Lung (tissue), 12 donors: ENCODE results near the gene TCF15. TPM values are rescaled to one million over a fixed set of nuclear protein-coding genes. Genes with fewer than 3 reads are reported as not detected.

Source experiments
- ATAC-seq: fragments of 200-7000 bp; cut with Tn5 transposase; one replicate; pipeline ENCODE4 v1.9.1; 2020; ENCODE audit warnings: moderate number of reproducible peaks; ENCODE audit not compliant: insufficient read depth, low FRiP score
- DNase-seq, 3 donors: peaks; one replicate each; pipeline ENCODE4 v3.0.0-alpha.2; 2013 to 2017
- H3K27ac ChIP-seq, 2 donors: one replicate each; pipeline ENCODE4 v1.5.1; 2013; ENCODE audit warnings: mild to moderate bottlenecking in 2 of 2, moderate library complexity in 2 of 2, control low read depth in 1 of 2, inconsistent platforms in 1 of 2, low read depth in 1 of 2, low read length in 1 of 2
- H3K27me3 ChIP-seq, 3 donors: one replicate each; pipeline ENCODE4 v1.5.1; 2013; ENCODE audit warnings: low read length in 2 of 3; ENCODE audit not compliant: control insufficient read depth in 3 of 3, insufficient read depth in 3 of 3
- H3K36me3 ChIP-seq, 4 donors: one replicate each; pipeline ENCODE4 v1.5.1; 2013; ENCODE audit warnings: low read length in 4 of 4, mild to moderate bottlenecking in 1 of 4, moderate library complexity in 1 of 4; ENCODE audit not compliant: control insufficient read depth in 4 of 4, insufficient read depth in 4 of 4
- H3K4me1 ChIP-seq, 5 donors: one replicate each; pipeline ENCODE4 v1.5.1; 2013; ENCODE audit warnings: low read length in 5 of 5, mild to moderate bottlenecking in 2 of 5, moderate library complexity in 1 of 5; ENCODE audit not compliant: control insufficient read depth in 5 of 5, insufficient read depth in 5 of 5
- H3K4me3 ChIP-seq: one replicate; pipeline ENCODE4 v1.5.1; 2013; ENCODE audit warnings: mild to moderate bottlenecking, control low read depth, moderate library complexity
- H3K9ac ChIP-seq, 2 donors: one replicate each; pipeline ENCODE4 v1.5.1; 2013; ENCODE audit warnings: low read length in 2 of 2, control low read depth in 1 of 2; ENCODE audit not compliant: insufficient read depth in 1 of 2
- H3K9me3 ChIP-seq, 4 donors: one replicate each; pipeline ENCODE4 v1.5.1; 2013; ENCODE audit warnings: low read length in 3 of 4, mild to moderate bottlenecking in 1 of 4, moderate library complexity in 1 of 4; ENCODE audit not compliant: control insufficient read depth in 4 of 4, insufficient read depth in 3 of 4
- CTCF ChIP-seq: IDR thresholded peaks from 2 replicates; pipeline ENCODE4 v1.5.1; 2012; ENCODE audit warnings: mild to moderate bottlenecking; ENCODE audit errors: control extremely low read depth, extremely low read depth
- WGBS, 2 donors: extraction: QIAGEN DNeasy Blood & Tissue Kit; methylation state at CpG; one replicate each; pipeline ENCODE4 v1.1.7; 2013; 5-methylcytosine and 5-hydroxymethylcytosine counted together
- polyA plus RNA-seq, 2 donors: library from polyadenylated mRNA; stranded (reverse); fragments of 200-250 nt; gene quantifications; one replicate each; pipeline ENCODE4 v1.2.1, GENCODE V29; 2013
- total RNA-seq, 2 donors: library from RNA; depleted of rRNA in 1 of 2; stranded (reverse); fragments of >200 nt in 1 of 2; gene quantifications; one replicate each; pipeline ENCODE4 v1.2.1, GENCODE V29; 2014 to 2021
- donor health status: control.
- donor health status: control.
- donor health status: Bipolar disorder and iron deficiency.
- donor health status: healthy.
- donor health status: DM: yes; HTN: yes; CAD: no.

The TCF15 gene
- total and polyA plus RNA-seq, 4 donors, result 0.28 to 0.82 (median 0.40) TPM; not detected in 1

DNA sequence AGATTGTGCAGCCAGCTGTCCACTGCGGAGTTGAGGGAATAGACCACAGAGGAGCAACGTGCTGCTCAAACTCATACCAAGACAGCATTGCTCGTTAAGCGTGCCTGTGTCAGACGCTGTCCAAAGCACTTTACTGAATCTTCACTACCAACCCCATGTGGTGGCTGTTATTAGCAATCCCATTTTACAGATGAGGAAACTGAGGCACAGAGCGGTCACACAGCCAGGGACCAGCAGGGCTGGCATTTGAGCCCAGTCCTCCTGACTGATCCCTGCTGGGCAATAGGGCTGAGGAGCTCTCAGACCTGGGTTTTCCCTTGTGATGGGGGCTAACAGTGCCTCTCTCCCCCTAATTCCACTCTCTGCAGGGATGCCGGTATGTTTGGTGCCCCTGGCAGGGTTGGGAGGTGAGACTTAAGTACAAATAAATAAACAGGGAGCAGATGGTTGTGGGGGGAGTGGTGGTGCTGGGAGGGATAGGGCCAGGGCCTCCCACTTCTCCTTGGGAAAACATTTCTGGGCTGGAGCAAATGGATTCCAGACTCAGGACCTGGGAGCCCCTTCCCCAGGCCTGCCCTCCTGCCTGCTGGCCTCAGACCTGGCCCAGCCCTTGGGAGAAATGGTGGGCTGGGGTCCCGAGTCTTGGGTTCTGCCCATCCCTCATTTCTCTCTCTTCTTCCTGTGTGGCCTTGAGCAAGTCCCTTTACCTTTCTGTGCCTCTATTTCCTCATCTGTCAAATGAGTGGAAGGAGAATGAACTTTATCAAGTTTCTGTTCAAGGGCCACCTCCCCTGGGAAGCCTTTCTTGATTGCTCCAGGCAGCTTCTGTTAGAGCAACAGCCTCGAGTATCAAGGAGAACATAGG lies 25.2 kb upstream of the TCF15 start:
- H3K9ac ChIP-seq, result no peak overlapping the region
- no peak for TF ChIP-seq CTCF
- H3K4me1 ChIP-seq, result no peaks in the 10 kb centered on the region
- H3K27ac ChIP-seq, result no peak overlapping the region
- no peak overlapping the region for H3K4me3 ChIP-seq
- H3K9me3 ChIP-seq, result no peaks in the 10 kb centered on the region
- 74 to 84% methylated on average over 9 of the region's 9 CpGs for WGBS, 2 donors
- H3K36me3 ChIP-seq, result no peaks in the 10 kb centered on the region
- H3K27me3 ChIP-seq, result no peaks in the 10 kb centered on the region
- ATAC-seq (no peak), DNase-seq (no peak)

DNA sequence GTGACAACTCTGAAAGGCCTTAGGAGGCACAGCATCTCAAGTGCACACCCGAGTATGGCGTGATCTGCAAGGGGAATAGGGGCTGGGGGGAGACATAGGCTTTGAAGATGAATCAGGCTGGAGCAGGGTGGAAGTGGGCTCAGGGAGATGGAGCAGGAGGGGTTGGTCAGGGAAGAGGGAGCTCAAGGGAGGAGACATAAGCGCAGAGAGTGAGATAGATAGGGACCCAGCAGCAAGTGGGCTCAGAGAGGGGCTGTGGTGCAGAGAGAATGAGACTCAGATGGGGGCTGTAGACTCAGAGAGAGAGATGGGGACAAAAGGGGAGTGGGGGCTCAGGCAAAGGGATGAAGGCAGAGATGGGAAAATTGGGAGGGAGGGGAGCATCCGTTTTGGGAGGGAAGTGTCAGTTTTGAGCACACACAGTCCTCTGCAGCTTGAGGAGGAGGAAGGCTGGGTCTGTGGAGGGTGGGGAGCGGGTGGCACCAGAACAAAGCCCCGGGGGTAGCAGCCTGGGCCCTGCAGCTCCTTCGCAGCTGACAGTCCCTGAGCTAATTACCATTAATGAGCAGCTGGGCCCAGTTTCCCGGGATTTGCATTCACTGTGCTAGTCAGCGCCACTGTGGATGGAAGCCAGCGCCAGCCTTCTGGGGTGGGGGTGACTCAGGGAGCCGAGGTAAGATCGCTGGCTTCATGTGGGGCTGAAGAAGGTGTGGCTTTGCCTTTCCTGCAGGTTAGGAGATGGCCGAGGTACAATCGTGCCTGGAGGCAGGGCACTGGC lies 24.2 kb upstream of the TCF15 start:
- Histone ChIP-seq H3K4me3 (no peak overlapping the region), H3K27ac (no peak overlapping the region), H3K9ac (no peak overlapping the region), H3K27me3 (no peaks in the 10 kb centered on the region), H3K36me3 (no peaks in the 10 kb centered on the region), H3K9me3 (no peaks in the 10 kb centered on the region), H3K4me1 (no peaks in the 10 kb centered on the region)
- no peak for TF ChIP-seq CTCF
- WGBS, 2 donors, result 76 to 85% methylated on average over 14 of the region's 14 CpGs
- DNase-seq (no peak), ATAC-seq (no peak)

GRCh38 chr20:631101-631500 lies 21.0 kb upstream of the TCF15 start:
- peak in 1 of 3 donors; percentile 44 for DNase-seq
- H3K27me3 ChIP-seq, result peaks cover 0 to 3% (median 0%) of the 10 kb centered on the region in 3 donors
- WGBS, 2 donors, result 74 to 75% methylated on average over 1 of the region's 1 CpG
- no peak for ATAC-seq
- TF ChIP-seq CTCF, result no peak
- H3K36me3 ChIP-seq, result no peaks in the 10 kb centered on the region
- H3K4me1 ChIP-seq, result no peaks in the 10 kb centered on the region
- no peaks in the 10 kb centered on the region for H3K9me3 ChIP-seq
- no peak overlapping the region for H3K27ac ChIP-seq
- H3K4me3 ChIP-seq, result no peak overlapping the region
- no peak overlapping the region for H3K9ac ChIP-seq
